Stimulated activated CD8-positive, alpha-beta memory T cell treated with anti-CD3 and anti-CD28 coated beads, Interleukin-7, amount 100 ng/mL, for 24 hours (primary cell): Measurements from ENCODE around the gene CER1.

Experiments
- DNase-seq: peaks from one replicate; pipeline ENCODE4 v3.0.0-alpha.2; 2020; ENCODE audit warnings: low read depth

The CER1 gene, protein sequence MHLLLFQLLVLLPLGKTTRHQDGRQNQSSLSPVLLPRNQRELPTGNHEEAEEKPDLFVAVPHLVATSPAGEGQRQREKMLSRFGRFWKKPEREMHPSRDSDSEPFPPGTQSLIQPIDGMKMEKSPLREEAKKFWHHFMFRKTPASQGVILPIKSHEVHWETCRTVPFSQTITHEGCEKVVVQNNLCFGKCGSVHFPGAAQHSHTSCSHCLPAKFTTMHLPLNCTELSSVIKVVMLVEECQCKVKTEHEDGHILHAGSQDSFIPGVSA

DNA sequence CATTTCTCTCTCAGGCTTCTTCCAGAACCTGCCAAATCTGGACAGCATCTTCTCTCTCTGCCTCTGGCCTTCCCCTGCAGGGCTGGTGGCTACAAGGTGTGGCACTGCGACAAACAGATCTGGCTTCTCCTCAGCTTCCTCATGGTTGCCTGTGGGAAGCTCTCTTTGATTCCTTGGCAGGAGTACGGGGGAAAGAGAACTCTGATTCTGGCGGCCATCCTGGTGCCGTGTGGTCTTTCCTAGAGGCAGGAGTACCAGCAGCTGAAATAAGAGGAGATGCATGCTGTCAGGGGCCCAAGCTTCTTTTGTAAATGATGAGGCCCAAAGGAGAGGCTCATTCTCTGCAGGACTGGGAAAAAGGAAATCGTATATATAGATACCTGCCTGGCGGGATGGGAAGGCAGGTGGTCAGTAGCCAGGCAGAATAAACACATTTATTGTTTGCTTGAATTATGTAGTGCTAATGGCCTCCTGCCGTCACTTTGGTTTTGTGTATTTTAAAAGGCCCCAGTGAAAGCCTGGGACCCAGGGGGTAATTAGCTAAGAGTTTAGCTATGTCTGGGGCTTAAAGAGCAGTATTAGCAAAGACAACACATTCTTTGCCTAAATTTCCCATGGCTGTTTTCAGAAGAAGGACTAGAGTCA, at the start of gene CER1:
Gene CER1 (minus strand): TSS at position 343 of the 645 bp plus-strand sequence. CDS start 61 bp downstream, at position 282.
- DNase-seq, result no peak

DNA sequence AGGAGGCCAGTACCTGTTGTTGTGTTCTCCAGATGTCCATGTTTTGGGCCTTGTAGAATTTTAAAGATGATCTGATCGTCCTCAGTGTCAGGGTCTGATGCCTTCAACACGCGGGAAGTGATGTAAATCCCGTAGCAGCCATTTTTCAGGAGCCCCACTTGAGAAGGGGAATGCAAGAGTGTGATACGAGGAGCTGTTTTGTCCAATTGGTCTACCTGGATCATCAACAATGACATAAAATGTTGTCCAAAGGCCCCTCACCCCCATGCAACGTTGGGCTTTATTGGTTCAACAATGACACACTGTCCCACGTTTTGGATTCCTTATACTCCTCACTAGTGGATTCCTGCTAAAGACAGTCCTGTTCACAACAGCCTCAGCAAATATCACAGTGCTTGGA, 48.1 kb upstream of the CER1 start:
- DNase-seq, result no peak

DNA sequence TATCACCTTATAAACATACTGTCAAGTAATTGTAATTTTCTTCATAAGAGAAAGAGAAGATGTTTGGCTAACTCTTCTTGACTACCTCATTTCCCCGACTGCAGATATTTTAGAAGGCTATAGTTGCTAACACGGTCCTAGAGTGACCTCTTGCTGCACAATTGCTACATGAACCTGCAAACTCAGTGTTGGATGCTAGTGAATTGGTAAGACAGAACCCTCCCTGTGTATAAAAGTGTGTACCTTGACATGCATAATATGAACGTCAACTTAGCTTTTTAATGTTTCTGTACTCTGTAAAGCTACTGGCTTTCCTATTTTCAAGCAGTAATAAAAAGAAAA, 46.7 kb upstream of the CER1 start:
- no peak for DNase-seq

DNA sequence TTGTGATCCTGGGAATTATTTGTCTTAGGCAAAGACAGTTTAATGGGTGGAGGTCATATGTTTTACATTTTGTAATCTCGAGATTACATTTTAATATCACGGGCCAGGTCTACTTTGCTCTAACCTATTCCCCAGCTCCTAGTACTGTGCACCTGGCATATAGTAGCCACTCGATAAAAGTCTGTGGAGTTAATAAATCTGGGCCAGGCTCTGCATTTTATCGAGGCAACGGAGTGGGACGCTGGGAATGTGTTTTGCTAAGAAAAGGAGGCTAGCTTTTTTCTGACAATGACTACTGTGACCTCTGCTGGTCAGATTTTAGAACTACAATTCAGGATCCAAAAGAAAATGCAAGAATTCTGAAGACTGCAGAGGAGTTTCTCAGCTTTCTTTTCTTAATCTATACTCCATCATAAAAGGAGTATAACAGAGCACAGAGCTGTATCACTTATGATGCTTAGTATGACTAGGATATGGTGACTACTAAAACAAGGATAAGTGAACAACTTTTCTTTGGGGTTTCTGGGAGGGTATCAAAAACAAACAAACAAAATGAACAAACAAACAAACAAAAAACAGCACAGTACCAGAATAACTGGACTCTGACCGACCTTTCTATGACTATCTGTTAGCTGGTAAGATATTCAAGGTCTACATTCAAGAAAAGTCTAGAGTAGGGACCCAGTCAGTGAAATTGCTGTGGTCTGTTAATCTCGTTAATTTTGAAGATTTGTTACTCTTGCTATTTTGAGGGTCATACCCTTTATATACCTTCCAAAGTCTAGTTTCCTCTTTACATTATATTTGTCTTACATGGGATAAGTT, 46.1 kb upstream of the CER1 start:
- no peak for DNase-seq

DNA sequence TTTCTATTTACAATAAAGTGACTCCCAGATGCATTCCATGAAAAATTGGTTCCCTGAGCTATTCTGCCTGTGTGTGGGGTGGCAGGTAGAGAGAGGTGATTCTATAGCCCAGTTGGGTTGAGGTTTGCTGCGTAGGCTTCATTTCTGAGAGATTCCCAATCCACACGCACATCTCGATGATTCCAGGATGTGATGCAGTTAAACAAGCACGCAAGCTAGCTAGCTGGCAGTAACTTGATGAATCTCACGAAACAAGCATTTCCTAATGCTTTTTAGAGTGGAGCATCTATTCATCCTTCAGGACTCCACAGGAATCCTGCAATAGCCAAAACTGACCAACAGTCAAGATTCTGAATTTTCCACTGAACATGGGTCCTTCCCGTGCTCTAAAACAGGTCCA, 43.8 kb upstream of the CER1 start:
- no peak for DNase-seq

DNA sequence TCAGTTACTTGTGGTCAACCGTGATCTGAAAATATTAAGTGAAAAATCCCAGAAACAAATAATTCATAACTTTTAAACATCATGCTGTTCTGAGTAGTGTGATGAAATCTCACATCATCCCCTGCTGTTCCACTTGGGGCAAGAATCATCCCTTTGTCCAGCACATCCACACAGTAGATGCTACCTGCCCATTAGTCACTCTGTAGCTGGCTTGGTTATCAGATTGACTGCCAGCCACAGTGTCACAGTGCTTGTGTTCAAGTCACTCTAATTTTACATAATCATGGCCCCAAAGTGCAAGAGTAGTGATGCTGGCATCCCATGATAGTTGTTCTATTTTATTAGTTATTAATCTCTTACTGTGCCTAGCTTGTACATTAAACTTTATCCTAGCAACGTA, 39.1 kb upstream of the CER1 start:
- no peak for DNase-seq

DNA sequence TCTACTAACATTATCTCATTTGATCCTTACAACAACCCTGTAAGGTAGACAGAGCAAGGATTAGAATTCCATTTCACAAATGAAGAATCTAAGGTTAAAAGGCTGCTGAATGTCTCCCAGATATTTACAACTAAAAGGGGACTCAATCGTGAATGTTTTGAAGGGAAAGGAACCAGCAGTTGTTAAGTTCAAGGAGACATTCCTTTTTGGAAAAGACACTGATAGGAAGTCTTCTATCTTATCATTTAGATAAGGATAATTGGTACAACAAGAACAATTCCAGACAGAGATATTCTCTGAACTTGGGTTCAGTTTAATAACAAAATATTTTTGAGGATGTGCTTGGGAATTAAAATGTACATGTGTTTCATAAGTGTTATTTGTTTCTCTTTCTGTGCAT, 37.5 kb upstream of the CER1 start:
- DNase-seq, result no peak

DNA sequence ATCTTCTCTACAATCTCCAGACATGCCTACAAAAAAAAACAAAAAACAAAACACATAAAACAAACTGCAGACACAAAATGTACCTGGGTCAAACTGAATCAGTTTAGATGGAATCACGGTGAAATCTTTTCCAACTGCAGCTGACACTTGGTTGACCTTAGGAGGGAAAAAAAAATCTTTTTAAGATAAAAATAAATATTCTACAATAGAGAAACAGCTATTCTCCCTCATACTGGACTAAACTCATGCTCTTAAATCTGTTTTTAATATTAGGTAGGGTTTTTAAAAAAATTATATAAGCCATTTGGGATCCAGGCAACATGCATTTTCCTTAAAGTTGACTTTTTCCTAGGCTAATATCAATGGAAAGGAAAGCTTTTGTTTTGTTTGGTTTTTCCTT, 33.8 kb upstream of the CER1 start:
- no peak for DNase-seq

DNA sequence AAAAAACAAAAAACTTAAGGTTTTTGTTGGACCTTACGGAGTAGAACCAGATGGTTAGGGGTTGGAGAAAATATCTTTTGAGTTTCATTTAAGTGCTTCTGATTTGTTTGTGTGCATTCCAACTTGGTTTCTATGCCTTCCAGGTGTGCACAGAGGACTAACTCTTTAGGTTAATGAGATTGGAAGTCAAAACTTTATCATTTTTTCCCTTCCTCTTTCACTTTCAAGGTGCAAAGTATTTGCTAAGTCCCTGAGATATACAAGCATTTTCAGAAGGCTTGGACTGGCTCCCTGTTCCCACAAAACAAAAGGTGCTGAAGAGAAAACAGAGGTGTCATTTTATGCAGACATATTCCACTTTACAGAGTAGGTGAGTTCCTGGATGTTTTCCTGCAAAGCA, 30.3 kb upstream of the CER1 start:
- DNase-seq, result no peak

DNA sequence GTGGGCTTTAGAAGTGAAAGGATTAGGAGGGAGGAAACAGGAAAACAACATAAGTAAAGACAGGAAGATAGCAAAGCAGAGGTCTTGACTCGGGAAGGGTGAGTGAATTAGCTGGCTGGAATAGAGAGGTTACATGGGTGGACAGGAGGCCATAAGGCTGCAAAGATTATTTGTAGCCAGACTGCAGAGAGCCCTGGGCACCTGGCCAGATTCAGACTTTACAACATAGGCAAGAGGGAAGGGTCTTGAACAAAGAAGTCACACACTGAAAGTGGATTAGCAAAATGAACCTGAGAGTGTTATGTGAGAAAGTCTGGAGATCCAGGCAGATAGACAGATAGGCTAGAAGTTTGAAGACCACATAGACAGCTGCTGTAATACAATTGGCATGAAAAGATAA, 29.7 kb upstream of the CER1 start:
- no peak for DNase-seq

DNA sequence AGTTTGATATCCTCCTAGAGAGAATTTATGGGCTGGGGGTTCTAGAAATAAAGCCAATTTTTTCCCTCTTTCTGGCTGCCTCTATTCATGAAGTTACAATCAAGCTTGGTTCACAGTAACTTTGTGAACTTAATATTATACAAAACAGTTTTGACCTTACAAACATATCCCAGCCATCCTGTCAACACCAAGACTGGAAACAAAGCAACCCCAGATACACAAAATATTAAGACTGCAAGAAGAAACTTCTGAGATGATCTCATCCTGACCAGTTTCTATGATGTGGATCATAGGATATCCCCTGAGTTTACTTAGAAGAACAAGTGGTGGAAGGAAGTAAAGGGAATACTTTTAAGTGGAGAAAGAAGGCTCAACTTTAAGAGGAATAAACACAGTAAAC, 28.3 kb upstream of the CER1 start:
- no peak for DNase-seq

DNA sequence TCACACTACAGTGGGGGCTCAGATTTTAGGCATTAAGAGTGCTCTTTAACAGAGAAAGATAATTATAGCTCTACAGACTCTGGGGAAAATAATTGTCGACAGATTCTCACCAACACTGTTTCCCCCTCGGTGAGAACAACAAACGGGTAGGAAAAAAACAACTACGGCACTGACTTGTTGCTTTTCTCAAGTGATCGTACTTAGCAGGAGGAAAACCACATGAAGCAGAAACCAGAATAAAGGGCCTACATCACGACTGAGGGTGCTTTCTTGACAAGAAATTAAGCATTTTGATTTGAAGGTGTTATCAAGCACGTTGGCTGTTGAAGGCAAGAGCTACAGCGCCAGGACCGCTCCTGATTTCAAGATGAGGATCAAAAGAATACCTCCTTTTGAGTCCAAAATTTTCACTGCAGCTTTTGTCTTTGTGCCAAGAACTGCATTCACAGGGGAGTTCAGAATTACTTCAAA, 27.2 kb upstream of the CER1 start:
- DNase-seq, result no peak

DNA sequence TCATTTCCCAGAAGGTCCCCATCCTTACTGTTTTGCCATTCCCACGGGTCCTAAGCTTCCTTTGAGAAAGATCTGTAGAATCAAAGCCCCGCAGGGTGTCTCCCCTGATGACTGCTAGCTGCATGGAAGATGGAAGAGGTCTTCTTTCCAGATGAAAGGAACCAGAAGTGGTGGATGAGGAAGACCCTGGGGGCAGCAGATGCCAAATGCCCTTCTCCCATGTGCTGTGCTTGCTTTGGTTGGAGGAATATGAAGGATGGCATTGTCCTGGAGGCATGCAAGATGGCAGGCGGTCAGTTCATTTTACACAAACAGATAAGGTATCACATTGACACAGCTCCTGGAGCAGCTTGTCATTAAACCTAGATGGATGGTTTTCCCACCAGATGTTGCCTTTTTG, 25.8 kb upstream of the CER1 start:
- DNase-seq, result no peak

DNA sequence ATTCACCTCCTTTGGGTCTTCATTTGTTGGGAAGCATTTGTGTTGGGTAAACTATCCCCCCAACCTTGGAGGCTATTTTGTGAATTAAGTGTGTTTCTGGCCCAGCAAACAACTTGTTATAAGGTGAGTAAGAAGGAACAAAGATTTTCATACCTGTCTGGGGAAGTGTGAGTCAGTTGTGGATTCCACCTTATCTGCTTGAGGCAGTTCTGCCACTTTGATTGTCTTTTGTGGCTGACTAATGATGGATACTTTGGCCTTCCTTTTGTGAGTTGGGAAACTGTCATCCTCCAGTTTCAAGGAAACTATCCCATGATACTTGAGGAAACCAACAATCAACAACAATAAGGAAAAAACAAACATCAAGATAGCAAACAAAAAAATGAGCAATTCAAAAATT, 24.6 kb upstream of the CER1 start:
- no peak for DNase-seq

DNA sequence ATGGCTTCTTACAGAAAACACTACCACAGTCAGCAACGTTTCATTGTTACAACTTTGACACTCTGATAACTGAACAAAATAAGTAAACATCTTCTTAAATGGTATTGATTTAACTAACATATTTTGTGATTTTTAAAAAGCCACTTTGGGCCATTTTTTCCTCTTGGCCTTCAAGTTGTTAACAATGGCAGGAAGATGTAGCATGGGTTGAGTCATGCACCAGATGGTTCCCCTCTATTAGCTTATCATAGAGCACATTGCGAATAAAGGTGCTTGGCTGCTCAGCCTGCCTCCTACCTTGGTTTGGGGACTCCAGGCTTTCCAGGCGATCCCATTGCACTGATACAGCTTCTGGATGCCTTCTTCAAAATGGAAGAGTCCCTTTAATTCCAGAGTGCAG, 24.1 kb upstream of the CER1 start:
- no peak for DNase-seq

DNA sequence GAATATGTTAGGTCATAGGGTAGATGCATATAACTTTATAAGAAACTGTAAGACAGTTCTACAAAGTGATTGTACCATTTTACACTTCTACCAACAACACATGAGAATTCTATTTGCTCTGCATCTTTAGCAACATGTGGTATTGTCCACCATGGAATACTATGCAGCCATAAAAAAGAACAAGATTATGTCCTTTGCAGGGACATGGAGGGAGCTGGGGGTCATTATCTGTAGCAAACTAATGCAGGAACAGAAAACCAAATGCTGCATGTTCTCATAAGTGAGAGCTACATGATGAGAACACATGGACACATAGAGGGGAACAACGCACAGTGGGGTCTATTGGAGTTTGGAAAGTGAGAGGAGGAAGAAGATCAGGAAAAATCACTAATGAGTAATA, 22.2 kb upstream of the CER1 start:
- no peak for DNase-seq

DNA sequence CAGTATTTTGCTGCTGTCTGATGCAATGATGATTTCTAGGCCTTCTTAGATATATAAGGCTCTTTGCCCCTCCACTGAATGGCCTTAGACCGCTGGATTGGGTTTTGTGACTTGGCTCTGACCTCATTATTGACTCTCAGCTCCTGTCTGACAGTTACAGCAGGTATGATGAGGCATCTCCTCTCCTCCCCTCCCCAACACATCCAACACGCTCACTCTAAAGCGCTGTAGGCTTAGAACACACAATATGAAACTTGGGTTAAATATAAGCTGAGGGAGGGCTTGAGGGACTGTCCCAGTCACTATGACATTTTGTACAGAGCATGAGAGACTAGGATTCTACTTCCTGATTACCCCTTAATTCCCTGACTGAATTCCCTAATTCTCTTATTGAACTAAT, 18.8 kb upstream of the CER1 start:
- no peak for DNase-seq

DNA sequence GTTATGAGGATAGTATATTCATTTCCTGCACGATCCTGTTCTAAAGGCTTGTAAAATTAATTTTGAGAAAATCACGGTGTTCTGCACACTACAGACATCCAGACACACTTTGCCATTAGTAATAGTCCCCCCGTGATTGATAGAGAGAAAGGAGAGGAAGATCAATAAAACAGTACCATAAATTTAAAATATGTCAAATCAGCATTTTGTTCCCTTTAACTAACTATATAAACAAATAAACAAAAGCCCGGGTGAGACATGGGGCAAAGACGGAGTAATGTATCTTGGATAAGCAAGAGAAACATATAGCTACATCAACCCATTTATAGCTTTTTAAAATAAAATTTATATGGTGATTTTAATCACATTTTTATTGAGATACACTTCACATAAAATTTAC, 10.6 kb upstream of the CER1 start:
- DNase-seq, result no peak

DNA sequence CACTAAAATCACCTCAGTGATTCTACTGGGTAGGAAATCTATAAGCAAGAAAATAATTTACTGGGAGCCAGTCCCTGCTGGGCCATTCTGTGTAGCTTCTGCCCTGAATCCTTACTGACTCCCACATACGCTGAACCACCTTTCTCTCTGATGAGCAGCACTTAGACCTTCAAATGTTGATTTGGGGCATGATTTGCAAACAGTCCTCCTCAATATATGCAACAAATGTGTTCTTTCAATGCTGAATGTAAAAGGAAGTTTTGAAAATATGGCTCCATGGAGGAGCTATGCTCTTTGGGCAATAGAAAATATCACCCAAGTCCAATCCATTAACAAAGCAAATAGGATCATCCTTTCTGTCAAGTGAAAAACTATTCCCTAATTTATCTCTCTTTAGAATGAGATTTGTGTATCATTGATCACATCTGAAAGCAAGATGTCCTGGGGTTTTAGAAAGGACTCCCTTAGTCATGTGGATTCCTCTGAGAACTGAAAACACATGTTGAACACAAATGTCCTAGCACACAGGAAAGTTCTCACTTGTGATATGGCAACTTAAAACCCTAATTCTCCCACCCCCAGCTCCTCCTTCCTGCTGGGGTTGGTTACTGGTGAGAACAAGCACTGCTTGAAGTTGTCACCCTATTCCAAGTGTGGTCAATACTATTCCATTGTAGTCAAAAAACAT, 8.9 kb upstream of the CER1 start:
- DNase-seq, result no peak

DNA sequence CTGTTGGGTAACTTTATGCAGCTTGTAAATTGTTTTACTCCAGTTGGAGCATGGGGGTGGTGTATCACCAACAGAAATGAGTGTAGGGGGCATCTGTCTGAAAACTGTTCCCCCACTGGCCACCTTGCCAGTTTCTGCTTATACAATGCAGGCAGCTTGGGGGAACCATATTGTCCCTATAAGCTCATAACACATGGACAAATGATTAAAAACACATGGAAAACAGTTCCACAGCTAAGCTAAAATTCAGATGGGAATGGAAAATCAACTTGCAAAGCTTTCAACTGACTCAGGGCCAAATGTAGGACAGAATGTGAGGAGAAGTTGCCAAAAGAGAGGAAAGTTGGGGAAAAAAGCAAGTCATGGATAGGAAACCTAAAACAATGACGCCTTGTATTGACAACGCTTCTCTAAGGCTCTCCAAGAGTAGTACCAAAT, 7.9 kb upstream of the CER1 start:
- DNase-seq, result no peak

DNA sequence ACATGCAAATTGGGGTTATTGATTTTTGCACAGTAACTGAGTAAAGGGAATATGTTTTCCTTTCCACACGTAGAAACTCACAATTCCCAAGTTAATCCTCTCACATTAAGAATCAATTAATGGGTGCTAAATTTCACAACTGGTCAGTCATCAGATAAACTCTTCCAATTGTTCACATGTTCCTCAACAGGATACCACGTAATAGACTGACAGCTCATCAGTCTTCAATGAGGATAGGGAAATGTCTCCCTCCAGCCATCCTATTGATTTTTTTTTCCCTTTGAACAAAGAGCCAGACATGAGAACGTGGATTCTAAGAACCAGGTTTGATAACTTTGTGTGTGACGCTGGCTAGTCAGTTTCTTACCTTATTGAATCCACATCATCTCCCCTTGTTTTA, 768 bp upstream of the CER1 start:
- no peak for DNase-seq

DNA sequence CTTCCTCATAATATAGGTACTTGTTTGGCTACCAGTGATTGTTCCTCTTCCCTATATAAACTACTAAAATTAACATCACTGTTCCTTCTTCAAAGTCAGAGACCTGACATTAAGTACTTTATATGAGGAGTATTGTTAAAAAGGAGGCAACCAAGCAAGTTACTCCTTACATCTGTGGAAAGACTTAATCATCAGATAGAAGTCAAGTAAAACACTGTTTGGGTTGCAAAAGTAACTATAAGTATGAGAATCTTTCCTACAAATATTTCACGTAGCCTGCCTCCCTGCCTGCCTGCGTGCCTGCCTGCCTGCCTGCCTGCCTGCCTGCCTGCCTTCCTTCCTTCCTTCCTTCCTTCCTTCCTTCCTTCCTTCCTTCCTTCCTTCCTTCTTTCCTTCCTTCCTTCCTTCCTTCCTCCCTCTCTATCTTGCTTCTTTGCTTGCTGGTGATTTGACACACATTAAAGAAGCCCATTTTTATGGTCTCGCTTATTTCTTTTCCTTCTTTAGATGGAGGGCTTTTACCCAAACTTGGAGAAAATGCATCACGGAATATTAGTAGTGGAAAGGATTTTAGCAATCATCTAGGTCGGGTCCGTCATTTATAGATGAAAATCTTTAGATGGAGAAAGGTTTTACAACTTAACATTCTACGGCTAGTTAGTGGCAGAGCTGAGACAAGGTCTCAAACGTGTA, 3.2 kb downstream of the CER1 start:
- no peak for DNase-seq
